Measurements from ENCODE around the gene DPP6.
"Not testable (repeated sequence)": the region's sequence is repeated elsewhere in the genome, so short reads cannot be mapped to it uniquely, and the experiment has no call there.

Gene DPP6

DNA sequence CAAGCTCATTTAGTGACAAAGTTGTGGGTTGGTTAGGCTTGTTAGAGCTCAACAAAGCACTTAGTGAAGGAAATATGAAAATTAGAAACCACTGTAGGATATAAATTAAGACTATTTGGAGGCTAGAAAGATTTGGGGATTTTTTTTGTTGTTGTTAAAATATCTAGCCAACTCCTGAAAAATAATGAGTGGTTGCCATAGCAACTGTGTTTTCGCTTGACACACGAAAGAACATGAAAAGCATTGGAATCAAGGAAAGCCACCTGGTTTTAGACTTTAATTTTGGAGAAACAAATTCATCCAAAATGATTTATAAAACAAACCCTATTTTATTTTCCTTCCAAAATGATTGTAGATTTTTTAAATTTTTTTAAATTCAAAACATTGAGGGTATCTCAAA, 26.3 kb downstream of the DPP6 start:
- DNase-seq, result not testable (repeated sequence)

GRCh38 chr7:154080249-154080648, 28.1 kb downstream of the DPP6 start:
- DNase-seq, result not testable (repeated sequence)

- DNase-seq, result not testable (repeated sequence)
Measured at GRCh38 chr7:154087037-154087725, 35.0 kb downstream of the DPP6 start.

DNA sequence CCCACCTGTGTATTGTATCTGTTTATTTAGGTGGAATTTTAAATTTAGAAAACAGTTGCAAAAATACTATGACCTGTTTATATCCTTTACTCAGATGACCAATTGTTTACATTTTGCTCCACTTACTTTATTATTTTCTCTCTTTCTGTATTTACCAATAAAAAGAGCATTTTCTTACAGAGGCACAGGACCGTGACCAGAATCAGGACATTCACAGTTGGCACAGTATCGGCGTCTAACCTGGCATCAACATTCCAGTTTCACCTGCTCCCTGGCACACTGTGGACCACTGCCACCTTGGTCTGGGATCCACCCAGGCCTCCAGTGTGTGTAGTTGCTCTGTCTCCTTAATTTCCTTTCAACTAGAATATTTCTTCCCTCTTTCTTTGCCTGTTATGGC, 39.9 kb downstream of the DPP6 start:
- DNase-seq, result not testable (repeated sequence)

DNA sequence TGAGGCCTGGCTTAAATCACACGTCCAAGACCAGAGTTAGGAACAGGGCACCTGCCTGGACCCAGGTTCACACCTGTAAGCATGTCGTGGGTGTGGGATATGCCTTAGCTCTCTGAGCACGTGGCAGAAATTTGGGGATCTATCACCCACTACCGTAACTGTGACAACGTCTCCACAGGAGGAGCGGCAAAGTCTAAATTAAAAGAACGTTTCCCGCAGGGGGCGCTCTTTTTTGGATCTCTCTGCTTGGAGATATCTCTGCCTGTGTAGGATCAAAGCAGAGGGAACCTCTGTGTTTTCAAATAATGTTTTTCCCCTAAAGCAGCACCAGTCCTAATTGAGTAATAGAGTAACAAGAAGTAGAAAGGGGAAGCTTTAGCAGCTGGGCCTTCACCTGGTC, 43.0 kb downstream of the DPP6 start:
- not testable (repeated sequence) for DNase-seq

DNA sequence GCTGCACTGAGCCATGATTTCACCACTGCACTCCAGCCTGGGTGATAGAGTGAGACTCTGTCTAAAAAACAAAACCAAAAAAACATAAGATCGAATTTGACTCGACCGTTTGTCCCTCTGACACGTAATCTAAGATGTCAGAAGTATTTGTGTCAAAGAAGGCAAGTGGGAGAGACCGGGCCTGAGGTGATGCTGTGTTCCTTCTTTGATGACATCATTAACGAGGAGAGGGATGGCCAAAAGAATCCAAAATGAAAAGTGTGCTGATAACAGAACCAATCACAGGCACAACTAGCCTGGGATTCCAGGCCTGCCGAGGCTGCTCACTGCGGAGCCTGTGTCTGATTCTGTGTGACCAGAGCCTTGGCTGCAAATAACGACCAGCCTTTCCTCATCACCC, 52.9 kb downstream of the DPP6 start:
- DNase-seq, result not testable (repeated sequence)

DNA sequence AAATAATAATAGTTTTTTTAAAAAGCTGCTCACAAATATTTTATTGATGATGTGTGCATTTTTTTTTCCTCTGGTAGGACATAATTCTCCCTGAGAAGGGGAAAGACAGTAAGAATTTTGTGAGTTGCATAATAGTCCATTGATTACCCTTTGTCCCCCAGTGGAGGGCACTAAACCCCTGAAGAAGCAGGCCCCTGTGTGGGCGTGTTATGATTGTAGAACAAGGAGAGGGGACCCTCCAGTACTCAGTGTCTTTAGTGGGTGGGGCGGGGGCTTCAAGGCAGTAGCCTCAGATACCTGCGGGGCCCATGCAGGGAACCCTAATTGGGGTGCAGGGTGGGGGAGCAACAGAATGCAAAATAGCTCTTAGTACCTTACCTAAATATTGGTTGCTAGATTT, 57.4 kb downstream of the DPP6 start:
- DNase-seq, result not testable (repeated sequence)

DNA sequence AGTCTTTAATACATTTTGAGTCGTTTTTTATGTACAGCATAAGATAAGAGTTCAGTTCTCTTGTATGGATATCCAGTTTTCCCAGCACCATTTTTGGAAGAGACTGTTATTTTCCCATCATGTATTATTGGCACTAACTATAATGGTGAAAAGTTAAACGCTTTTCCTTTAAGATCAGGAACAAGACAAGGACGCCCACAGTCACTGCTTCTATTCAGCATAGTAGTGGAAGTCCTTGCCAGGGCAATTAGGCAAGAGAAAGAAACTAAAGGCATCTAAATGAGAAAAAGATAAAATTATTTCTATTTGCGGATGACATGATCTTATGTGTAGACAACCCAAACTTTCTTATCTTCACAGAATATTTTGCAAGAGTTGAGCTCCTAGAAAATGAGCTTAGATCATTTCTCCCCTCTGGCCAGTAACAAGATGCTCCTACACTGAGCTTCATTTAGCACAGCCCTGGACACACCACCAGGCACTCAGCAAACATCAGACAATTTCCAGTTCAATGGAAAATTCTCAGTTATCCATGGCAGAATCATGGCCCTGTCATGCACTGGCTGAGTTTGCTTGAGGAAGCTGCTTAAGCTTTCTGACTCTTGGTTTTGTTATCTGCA, 61.6 kb downstream of the DPP6 start:
- not testable (repeated sequence) for DNase-seq

GRCh38 chr7:154117411-154118390, 65.5 kb downstream of the DPP6 start:
- not testable (repeated sequence) for DNase-seq

DNA sequence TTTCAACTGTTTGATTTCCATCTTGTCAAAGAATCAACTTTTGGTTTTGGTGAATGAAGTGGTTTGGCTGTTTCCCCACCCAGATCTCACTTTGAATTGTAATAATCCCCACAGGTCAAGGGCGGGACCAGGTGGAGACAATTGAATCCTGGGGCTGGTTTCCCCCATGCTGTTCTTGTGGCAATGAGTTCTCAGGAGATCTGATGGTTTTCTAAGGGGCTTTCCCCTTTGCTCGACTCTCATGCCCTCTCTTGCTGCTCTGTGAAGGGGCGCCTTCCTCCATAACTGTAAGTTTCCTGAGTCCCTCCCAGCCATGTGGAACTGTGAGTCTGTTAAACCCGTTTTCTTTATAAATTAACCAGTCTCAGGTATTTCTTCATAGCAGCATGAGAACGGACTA, 68.6 kb downstream of the DPP6 start:
- not testable (repeated sequence) for DNase-seq

GRCh38 chr7:154122720-154123119, 70.5 kb downstream of the DPP6 start:
- not testable (repeated sequence) for DNase-seq

DNA sequence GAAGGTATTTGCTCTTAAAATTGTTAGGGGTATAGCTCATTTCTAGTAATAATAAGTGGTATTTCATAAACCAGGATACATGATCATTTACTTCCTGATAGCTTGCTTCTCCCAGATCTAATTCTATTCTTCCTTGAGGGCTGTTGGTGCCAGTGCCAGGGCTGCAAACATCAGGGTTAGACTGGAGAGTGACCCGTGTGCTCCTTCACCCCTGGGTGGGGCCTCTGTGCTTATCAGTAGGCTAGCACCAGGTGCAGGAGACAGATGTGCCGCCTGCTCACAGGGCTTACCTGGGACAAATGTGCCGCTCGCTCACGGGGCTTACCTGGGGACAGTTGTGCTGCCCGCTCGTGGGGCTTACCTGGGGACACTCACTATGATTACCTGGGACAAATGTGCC, 71.2 kb downstream of the DPP6 start:
- DNase-seq, result not testable (repeated sequence)

DNA sequence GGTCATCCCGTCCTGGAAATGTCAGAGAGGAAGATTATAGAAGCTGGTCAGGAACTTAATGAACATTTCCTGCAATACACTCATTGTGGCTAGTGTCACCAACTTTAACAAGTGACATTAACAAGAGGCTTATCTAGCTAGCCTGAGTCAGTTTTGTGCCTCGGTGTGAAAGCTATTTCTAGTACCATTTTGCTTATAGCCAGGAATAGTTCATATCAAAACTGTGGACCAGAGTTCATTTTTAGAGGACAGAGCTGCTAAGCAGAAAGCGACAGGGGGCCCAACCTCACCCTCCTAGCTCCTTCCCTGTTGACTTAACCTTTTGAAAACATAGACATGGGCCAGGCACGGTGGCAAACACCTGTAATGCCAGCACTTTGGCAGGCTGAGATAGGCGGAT, 76.9 kb downstream of the DPP6 start:
- DNase-seq, result not testable (repeated sequence)

GRCh38 chr7:154132617-154133016, 80.4 kb downstream of the DPP6 start:
- DNase-seq, result not testable (repeated sequence)

- not testable (repeated sequence) for DNase-seq
Measured at GRCh38 chr7:154133703-154134277, 81.6 kb downstream of the DPP6 start.

DNA sequence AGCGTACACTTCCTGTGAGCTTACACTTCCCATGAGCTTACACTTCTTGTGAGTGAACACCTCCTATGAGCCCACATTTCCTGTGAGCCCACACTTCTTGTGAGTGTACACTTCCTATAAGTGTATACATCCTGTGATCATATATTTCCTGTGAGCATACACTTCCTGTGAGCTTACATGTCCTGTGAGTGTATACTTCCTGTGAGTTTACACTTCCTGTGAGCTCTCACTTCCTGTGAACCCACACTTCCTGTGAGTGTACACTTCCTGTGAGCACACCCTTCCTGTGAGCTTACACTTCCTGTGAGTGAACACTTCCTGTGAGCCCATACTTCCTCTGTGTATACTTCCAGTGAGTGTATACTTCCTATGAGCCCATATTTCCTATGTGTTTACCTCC, 82.5 kb downstream of the DPP6 start:
- not testable (repeated sequence) for DNase-seq

- DNase-seq, result not testable (repeated sequence)
Measured at GRCh38 chr7:154135646-154136045, 83.4 kb downstream of the DPP6 start.

GRCh38 chr7:154145922-154146706, 93.9 kb downstream of the DPP6 start:
- DNase-seq, result peak; percentile 23

DNA sequence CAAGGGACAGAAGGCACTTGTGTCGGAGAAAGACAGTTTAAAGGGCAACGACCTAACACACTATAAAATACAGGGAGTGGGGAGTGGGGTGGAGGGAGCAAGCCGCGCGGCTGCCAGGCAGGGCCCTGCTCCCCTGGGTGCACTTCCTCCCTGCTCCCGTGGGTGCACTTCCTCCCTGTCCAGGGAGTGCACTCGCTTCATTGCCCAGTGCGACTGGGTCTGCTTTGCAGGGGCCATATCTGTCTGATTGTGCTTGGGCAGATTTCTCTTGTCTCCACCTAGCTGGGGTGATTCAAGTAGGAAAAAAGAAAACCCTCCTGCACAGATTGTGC, 94.5 kb downstream of the DPP6 start:
- not testable (repeated sequence) for DNase-seq

DNA sequence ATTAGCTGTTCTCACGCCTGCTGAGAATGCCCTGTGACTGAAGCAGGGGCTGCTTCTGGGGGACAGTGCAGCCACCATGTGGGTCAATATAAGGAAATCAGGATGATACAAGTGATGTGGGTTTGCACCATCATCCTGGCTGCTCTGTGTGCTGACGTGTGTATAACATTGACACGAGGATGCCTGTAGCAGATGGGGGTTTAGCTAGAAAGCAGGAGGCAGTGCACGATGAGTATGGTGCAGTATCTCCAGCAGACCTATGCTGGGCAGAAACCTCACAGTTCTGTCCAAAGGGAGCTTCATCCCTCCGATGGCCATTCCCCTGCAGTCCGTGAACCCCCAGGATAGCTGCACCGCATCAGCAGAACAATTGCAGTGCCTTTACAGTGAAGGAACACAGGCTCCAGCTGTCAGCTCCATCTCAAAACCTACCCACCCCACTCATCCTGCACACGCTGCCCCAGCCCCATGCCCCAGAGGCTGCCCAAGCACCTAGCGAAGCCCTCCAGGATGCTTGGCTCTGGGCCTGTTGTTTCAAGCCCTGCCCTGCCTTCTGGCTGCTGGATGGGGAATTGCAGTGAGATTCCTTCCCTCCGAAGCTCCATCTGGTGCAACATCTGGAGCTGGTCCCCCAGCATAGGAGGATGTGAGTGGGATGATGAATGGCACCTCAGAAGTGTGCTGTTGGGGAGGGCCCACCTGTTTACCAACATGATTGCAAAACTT, 96.8 kb downstream of the DPP6 start:
- not testable (repeated sequence) for DNase-seq

- not testable (repeated sequence) for DNase-seq
Measured at GRCh38 chr7:154150656-154151055, 98.5 kb downstream of the DPP6 start.
